IPS-NIHi7 (cell line): ENCODE results near the gene SEMA3F.

Experiments
- DNase-seq: peaks from one replicate; pipeline ENCODE4 v3.0.0; 2012; ENCODE audit warnings: mixed read lengths; ENCODE audit errors: extremely low spot score

SEMA3F gene

DNA sequence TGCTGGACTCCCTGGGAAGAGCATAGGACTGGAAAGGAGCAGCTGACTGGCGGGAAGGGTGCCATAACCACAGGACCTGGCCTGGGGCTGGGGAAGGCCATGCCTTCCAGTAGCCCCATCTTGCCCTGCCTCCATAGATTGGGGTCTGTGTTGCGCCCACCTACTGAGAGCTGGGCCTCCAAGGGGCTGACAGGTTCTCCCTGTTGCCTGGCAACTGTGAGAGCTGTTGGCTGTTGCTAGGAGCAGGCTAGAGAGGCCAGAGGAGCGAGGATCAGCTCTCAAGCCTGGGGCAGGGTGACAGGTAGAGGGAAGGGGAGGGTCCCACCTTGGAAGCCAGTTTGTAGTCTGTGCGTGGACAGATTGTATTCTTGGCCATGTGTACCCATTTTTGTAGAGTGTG lies 78.1 kb downstream of the SEMA3F start:
- DNase-seq, result no peak

DNA sequence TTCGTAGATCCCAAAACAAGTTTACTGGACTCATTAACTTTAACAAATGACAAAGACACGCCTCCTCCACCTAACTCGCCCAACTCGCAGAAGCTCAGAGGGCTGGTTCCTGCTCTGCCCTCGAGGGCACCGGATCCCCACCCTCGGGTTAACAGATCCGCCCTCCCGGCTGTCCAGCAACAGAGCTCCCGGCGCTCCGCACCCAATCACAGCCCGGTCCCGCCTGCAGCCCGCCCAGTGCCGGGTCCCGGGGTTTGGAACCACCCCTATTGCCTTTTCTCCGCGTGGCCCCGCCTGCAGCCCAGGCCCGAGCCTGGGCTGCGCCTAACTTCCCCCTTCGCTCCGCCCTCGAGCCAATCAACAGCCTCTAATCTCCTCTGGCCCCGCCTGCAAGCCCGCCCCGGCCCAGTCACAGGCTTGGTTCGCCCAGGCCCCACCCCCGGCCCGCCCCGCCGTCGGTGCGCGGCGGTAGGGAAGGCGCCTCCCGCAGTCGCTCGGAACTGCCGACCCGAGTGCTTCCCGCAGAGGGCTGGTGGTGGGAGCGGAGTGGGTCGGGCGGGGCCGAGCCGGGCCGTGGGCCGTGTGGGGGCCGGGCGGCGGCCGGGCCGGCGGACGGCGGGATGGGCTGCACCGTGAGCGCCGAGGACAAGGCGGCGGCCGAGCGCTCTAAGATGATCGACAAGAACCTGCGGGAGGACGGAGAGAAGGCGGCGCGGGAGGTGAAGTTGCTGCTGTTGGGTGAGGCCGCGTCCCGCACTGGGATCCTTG lies 80.8 kb downstream of the SEMA3F start, which contains the start of gene GNAI2:
GNAI2 (plus strand) TSS at position 489 of the 768 bp plus-strand sequence; CDS start at position 621, 132 bp downstream.
- peak; percentile 98 for DNase-seq

DNA sequence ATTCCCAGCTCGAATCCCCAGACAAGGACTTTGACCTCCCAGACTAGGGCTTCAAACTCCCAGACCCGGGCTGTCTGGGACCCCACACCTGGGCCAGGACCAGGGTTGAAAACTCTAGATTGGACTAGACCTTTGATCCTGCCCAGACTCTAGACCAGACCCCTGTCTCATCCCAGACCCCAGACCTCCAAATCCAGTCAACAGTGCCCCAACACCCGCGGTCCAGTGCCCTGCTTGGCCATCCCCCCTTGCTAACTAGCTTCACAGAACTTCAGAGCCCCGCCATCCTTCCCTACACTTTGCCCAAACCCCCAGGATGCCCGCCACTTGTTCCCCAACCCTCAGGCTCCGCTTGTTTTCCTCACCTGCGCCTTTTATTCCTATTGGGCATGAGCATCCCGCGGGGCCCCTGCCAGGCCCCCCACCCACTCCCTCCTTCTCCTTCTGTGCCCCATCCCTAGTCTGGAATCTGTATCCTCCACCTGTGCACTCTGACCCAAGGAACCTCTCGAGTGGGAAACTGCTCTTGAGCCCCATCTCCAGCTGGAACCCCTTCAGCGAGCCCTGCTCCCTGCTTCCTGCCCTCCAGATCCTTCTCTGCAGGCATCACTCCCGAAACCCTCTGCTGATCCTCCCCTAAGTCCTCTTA lies 81.5 kb downstream of the SEMA3F start:
- DNase-seq, result no peak

DNA sequence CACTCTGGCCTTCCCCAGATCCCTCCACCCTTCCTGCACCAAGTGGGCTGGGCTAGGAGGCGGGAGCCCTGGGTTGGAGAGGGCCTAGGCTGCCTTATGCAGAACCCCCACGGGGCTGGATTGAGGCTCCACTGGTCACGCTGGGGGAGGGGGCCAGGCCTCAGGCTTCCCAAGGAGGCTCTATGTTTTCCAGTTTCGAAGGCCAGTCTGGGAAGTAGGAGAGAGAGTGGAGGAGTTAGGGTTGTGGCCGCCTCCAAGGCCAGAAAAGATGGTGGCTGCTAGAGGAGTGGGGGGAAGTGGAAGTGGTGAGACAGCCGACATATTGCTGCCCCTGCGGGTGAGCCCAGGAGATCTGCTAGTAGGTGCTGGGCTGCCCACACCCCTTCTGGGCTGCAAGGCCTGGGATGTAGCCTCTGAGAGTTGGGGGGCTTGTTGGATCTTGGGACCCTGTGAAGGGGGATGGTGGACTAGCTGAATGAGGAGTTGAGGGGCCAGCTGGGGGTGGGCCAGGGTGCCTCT lies 82.1 kb downstream of the SEMA3F start:
- no peak for DNase-seq

DNA sequence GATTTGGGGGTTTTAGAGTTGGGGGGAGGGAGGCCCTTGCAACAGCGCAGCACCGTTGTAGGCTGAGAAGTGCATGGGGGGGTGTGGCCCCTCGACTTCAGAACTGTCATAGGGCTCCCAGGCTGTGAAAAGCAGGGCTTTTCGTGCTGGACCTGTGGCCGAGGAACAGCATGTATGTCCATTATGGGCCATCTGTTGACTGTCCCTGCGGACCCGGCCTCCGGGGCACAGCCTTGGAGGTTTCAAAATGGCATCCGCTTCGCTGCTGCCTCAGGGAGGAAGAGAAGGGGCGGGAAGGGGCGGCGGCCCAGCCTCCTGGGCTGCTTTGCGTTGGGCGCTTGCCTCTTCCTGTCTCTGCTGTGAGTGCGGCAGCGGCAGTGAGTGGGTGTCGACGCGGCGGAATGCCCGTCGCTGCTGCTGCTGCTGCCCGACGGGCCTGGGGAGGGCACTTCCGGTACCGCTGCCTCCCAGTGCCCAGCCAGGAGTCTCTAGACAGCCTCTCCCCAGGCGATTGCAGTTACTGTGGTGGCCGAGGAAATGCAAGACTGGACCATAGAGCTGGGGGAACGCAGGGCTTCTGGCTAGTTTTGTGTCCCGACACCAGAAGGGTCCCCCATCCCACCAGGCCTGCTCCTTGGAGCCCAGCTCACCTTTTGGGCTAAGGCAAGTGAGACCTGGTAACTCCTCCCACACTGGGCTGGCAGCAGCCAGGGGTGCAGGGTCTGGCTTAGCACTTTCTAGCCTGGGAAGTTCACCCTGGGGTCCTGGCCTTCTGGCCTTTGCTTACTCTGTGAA lies 82.8 kb downstream of the SEMA3F start:
- DNase-seq, result peak; percentile 68

DNA sequence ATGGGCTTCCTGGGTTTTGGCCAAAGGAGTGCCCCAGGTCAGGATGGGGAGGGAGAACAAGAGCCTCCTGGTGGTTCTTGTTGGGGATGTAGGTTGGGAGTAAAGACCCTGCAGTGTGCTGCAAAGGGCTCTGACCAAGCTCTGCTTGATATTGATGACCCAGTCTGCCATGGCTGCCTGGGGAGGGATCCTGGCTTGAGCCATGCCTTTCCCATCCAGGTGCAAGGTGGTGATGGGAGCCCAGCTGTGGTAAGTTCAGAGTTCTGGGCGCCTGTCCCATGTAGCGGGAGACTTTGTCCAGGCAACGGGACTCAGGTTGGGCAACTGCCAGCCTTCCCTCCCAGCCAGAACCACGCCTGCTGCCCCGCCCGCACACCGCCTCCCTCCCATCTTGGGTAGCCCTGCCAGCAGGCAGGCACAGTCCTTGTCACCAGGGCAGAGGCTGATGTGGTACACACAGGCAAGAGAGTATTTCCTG lies 83.5 kb downstream of the SEMA3F start:
- no peak for DNase-seq
